ENCODE measurements around the gene LY6G5C. TPM values are rescaled to one million over a fixed set of nuclear protein-coding genes. Genes with fewer than 3 reads are reported as not detected.

Gene LY6G5C
- total RNA-seq, 4 donors from 2014 or later: 0.95 to 2.2 TPM; not detected in 2

DNA sequence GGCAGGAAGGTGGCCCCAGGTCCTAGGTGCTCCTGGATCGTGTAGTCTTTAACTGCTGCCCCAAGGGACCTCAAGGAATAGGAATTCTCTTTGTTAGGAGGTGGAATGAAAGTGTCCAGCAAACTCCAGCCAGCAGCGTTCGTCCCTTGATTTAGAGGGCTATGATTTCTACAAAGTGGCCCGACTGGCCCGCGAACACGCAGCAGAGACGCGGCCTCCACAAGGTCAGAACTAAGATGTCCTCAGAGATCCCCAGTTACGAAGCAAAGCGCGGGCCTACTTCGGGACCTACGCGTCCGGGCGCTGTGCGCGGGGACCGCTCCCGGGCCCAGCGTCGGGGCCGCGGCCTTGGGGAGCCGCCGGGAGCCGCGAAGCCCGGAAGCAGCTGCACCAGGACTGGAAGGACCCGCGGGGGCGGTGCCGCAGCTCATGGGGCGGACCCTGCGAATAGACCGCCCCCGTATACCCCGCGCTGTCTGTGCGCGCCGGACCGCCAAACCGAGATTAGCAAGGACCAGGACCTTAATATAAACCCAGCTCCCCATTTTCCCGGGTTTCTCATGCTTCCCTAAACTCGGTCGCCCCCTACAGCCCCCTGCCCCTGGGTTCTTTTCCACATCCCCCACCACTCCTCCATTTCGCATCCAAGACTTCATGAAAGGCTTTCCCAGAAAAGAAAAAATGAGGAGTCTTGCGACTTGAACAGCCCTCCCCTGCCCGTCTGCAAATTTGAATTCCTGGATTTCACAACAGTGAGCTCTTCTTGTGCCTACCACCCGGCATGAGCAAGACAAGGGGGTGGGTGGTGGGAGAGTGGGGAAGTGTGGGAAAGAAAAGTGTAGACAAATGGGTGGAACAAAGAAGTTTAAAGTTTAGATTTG lies 20.2 kb downstream of the LY6G5C start, which contains the start of gene C6orf47:
Gene C6orf47 (minus strand): TSS at position 398 of the 881 bp plus-strand sequence. CDS start 831 bp downstream, outside the sequence.
- peaks cover 0 to 6% (median 0%) of the 10 kb centered on the region in 4 donors for H3K36me3 ChIP-seq
- peak within 1 kb of the TSS; percentile 88 to 95 (median 90) for H3K27ac ChIP-seq
- in situ Hi-C loops (cut with MboI; ENCODE audit: low pct_ligation_motif_present in 1 of 4, low pct_unique_long_range_greater_than_20kb in 1 of 4, low sequenced_read_pairs in 3 of 4): no loop called here
- TF ChIP-seq POLR2AphosphoS5 (IDR thresholded peaks at IDR 0.05): peak; percentile 86 to 96 (median 95)
- TF ChIP-seq EP300 (IDR thresholded peaks at IDR 0.05; ENCODE audit: low read depth): no peak
- peak; percentile 95 for TF ChIP-seq POLR2A (IDR thresholded peaks at IDR 0.05)
- TF ChIP-seq, protein P1, sequence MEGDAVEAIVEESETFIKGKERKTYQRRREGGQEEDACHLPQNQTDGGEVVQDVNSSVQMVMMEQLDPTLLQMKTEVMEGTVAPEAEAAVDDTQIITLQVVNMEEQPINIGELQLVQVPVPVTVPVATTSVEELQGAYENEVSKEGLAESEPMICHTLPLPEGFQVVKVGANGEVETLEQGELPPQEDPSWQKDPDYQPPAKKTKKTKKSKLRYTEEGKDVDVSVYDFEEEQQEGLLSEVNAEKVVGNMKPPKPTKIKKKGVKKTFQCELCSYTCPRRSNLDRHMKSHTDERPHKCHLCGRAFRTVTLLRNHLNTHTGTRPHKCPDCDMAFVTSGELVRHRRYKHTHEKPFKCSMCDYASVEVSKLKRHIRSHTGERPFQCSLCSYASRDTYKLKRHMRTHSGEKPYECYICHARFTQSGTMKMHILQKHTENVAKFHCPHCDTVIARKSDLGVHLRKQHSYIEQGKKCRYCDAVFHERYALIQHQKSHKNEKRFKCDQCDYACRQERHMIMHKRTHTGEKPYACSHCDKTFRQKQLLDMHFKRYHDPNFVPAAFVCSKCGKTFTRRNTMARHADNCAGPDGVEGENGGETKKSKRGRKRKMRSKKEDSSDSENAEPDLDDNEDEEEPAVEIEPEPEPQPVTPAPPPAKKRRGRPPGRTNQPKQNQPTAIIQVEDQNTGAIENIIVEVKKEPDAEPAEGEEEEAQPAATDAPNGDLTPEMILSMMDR (IDR thresholded peaks at IDR 0.05): no peak
- no peaks in the 10 kb centered on the region for H3K27me3 ChIP-seq
- peak; percentile 91 for DNase-seq
- peaks cover 30 to 75% (median 44%) of the 10 kb centered on the region in 4 donors for H3K4me1 ChIP-seq
- peak within 1 kb of the TSS; percentile 63 to 87 (median 76) for H3K4me3 ChIP-seq
- no peaks in the 10 kb centered on the region for H3K9me3 ChIP-seq
- intact Hi-C loops (cut with DNase I; ENCODE audit: low total_unique reads): no loop called here
- WGBS, 2 donors (ENCODE audit: low coverage in 1 of 2): 0 to 1% methylated on average over 2 to 35 of the region's 52 CpGs

DNA sequence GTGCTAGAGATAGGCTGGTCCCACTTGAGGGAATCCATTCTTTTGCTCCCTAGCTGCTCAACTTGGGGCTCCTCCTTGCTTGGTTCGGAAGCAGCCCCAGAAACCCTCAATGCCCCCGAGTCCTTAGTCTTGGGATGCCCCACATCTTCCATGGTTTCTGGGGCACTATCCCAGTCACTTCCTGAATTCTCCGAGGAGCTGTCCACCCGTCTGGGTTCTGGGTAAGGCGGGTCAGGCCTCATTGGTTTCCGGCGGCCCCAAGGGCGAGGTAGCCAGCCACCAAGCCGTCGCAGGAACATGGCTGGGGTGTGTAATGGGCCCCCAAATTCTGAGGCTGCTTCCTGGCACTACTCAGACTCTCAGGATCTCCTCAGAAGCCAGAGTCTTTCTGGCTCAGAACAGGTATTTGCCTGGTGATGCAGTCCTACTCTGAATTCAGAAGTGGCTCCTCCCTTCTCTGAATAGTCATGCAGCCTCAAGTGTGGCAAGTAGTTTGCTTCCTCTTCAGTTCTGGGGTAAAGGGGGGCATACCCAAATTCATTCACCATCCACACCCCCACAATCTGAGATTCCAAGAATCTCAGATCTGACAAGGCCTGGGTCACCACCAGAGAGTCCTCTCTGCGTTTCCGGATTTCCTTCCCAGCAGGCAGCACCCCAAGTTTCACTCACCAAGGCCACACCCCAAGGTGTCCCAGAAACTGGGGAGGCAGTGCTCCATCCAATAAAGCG lies 21.1 kb downstream of the LY6G5C start:
- DNase-seq: peak; percentile 40
- peaks cover 30 to 77% (median 44%) of the 10 kb centered on the region in 4 donors for H3K4me1 ChIP-seq
- 5 to 17% methylated on average over 4 to 6 of the region's 13 CpGs for WGBS, 2 donors (ENCODE audit: low coverage in 1 of 2)
- in situ Hi-C loops (cut with MboI; ENCODE audit: low pct_ligation_motif_present in 1 of 4, low pct_unique_long_range_greater_than_20kb in 1 of 4, low sequenced_read_pairs in 3 of 4) (no loop called here), intact Hi-C loops (cut with DNase I; ENCODE audit: low total_unique reads) (no loop called here)
- H3K27ac ChIP-seq: peak overlapping the region; percentile 88 to 95 (median 90)
- no peaks in the 10 kb centered on the region for H3K9me3 ChIP-seq
- H3K4me3 ChIP-seq: peak overlapping the region; percentile 63 to 87 (median 76)
- TF ChIP-seq, protein P1 (IDR thresholded peaks at IDR 0.05): no peak
- no peak for TF ChIP-seq POLR2AphosphoS5 (IDR thresholded peaks at IDR 0.05)
- no peak for TF ChIP-seq POLR2A (IDR thresholded peaks at IDR 0.05)
- TF ChIP-seq EP300 (IDR thresholded peaks at IDR 0.05; ENCODE audit: low read depth): no peak
- H3K27me3 ChIP-seq: no peaks in the 10 kb centered on the region
- H3K36me3 ChIP-seq: peaks cover 0 to 6% (median 0%) of the 10 kb centered on the region in 4 donors

DNA sequence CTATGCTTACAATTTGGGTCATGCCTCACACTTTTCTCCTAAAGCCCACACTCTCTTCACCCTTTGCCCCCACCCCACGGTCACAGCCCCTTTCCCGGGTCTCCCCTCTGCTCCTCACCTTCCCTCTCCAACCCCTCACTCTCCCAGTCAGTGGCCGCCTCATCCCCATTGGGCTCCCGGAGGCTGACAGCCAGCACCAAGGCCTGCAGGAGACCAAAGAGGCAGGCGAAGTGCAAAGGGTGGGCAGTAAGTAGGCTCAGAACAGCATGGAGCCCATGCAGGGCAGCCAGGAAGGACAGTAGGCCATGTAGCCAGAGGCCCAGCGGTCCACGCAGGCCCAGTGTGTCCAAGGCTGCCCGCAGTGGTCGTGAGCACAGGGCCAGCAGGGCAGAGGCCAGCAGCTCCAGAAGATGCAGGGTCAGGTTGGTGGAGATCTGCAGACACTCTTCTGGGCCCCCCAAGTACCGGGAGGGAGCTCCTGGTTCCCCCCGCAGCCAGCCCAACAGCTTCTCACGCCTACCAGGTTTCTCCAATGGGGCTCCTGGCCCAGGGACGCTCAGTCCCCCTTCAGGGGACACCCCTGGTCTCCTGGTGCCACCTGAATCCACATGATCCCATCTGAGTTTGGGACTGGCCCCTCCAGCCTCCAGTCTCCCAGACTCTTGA lies 21.8 kb downstream of the LY6G5C start:
- WGBS, 2 donors (ENCODE audit: low coverage in 1 of 2): 89% methylated on average over 11 of the region's 13 CpGs; no CpG with 5 or more reads in 1 of the 2 donors
- peak overlapping the region; percentile 63 to 87 (median 76) for H3K4me3 ChIP-seq
- intact Hi-C loops (cut with DNase I; ENCODE audit: low total_unique reads): no loop called here
- in situ Hi-C loops (cut with MboI; ENCODE audit: low pct_ligation_motif_present in 1 of 4, low pct_unique_long_range_greater_than_20kb in 1 of 4, low sequenced_read_pairs in 3 of 4): no loop called here
- no peak for DNase-seq
- H3K27me3 ChIP-seq: no peaks in the 10 kb centered on the region
- peaks cover 30 to 72% (median 40%) of the 10 kb centered on the region in 4 donors for H3K4me1 ChIP-seq
- H3K36me3 ChIP-seq: peaks cover 0 to 6% (median 0%) of the 10 kb centered on the region in 4 donors
- no peaks in the 10 kb centered on the region for H3K9me3 ChIP-seq
- H3K27ac ChIP-seq: peak overlapping the region; percentile 88 to 95 (median 90)
- TF ChIP-seq EP300 (IDR thresholded peaks at IDR 0.05; ENCODE audit: low read depth) (no peak), POLR2AphosphoS5 (IDR thresholded peaks at IDR 0.05) (no peak), POLR2A (IDR thresholded peaks at IDR 0.05) (no peak)
- TF ChIP-seq, protein P1 (IDR thresholded peaks at IDR 0.05): no peak
